ENCODE results near the gene HPCAL1.

DNA sequence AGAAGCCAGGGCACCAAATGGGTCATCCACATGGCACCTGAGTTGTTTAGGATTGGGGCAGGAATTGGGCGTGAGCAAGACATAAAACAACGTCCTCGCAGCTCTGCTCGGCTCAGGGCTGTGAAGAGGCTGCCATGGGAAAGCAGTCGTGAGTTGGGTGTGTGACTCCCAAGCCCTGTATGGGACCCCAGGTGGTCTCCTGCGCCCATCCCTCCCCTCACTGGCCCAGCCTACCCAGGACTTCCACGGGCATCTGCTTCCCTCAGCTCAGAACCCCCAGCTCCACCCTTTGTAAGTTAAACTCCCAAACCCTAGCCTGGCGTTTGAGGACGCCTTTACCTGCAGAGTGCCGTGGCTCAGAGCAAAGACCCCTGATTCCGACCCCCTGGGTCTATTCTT lies 23.2 kb upstream of the HPCAL1 start:
- TF ChIP-seq, protein P1, sequence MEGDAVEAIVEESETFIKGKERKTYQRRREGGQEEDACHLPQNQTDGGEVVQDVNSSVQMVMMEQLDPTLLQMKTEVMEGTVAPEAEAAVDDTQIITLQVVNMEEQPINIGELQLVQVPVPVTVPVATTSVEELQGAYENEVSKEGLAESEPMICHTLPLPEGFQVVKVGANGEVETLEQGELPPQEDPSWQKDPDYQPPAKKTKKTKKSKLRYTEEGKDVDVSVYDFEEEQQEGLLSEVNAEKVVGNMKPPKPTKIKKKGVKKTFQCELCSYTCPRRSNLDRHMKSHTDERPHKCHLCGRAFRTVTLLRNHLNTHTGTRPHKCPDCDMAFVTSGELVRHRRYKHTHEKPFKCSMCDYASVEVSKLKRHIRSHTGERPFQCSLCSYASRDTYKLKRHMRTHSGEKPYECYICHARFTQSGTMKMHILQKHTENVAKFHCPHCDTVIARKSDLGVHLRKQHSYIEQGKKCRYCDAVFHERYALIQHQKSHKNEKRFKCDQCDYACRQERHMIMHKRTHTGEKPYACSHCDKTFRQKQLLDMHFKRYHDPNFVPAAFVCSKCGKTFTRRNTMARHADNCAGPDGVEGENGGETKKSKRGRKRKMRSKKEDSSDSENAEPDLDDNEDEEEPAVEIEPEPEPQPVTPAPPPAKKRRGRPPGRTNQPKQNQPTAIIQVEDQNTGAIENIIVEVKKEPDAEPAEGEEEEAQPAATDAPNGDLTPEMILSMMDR (IDR thresholded peaks at IDR 0.05) = no peak
- no peak for TF ChIP-seq POLR2A (IDR thresholded peaks at IDR 0.05)
